ENCODE data around the gene MAGEC1.

The MAGEC1 gene, protein sequence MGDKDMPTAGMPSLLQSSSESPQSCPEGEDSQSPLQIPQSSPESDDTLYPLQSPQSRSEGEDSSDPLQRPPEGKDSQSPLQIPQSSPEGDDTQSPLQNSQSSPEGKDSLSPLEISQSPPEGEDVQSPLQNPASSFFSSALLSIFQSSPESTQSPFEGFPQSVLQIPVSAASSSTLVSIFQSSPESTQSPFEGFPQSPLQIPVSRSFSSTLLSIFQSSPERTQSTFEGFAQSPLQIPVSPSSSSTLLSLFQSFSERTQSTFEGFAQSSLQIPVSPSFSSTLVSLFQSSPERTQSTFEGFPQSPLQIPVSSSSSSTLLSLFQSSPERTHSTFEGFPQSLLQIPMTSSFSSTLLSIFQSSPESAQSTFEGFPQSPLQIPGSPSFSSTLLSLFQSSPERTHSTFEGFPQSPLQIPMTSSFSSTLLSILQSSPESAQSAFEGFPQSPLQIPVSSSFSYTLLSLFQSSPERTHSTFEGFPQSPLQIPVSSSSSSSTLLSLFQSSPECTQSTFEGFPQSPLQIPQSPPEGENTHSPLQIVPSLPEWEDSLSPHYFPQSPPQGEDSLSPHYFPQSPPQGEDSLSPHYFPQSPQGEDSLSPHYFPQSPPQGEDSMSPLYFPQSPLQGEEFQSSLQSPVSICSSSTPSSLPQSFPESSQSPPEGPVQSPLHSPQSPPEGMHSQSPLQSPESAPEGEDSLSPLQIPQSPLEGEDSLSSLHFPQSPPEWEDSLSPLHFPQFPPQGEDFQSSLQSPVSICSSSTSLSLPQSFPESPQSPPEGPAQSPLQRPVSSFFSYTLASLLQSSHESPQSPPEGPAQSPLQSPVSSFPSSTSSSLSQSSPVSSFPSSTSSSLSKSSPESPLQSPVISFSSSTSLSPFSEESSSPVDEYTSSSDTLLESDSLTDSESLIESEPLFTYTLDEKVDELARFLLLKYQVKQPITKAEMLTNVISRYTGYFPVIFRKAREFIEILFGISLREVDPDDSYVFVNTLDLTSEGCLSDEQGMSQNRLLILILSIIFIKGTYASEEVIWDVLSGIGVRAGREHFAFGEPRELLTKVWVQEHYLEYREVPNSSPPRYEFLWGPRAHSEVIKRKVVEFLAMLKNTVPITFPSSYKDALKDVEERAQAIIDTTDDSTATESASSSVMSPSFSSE

DNA sequence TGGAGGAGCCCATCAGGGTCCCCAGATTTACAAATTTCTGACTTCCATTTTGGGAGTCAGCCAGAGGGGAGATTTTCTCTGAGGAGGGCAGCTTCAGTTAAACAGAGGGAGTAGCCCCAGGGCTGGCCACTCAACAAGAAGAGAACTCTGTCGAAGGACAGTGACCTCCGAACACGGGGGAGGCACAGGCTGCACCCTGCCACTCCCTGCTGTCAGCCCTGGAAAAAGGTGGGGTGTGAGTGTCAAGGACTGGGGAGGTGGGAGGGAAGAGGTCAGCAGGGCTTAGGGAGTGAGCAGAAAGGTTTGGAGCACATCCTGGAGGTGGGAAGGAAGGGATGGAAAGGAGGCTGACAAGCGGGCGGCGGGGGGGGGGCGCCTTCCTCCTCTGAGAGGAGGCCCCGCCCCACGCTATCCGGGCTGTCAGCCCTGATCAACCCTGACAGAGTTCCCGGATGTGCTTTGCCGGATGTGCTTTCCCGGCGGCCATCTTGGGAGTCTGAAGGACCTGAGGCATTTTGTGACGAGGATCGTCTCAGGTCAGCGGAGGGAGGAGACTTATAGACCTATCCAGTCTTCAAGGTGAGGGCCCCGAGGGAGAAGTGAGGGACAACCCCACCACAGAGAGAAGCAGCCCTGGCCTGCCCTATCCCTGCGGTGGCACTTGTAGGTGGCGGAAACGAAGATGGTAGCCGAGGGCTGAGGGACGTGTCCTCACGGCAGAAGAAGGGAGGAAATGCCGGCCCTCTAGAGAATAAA lies at the start of gene MAGEC1:
TSS of gene MAGEC1 (plus strand) at position 495 of the 756 bp plus-strand sequence. CDS start 1,179 bp downstream, outside the sequence.
- no peak for DNase-seq (ENCODE audit: low read depth)

DNA sequence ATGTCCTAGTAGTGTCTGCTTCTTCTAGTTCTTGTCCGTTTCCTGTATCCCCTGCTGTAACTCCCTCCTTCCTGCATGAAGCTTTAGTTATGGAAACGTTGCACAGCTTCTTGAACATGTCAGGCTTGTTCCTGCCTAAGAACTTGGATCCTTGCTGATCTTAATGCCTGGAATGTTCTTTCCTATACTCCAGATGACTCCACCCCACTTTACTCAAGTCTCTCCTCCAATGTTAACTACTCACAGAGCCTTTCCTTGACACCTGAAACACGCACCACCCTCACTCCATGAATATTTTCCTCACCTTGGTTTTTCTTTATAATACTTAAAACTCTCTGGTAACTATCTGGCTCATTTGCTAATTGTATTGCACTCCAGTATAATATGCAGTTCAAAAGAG lies 46.2 kb upstream of the MAGEC1 start:
- DNase-seq (ENCODE audit: low read depth): no peak

DNA sequence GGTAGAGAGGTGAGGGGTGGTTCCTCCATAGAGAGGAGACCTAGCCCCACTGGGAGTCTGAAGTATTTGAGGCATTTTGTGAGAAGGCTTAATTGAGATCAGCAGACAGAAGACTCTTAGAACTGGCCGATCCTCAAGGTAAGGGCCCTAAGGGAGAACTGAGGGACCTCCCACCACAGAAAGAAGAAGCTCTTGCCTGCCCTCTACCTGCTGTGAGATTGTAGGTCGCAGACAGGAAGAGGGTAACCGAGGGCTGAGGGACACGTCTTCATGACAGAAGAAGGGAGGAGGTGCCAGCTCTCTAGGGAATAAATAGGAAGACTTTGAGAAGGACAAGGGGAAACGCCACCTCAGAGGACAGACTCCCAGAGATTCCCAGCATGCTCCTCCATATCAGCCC lies 24.1 kb upstream of the MAGEC1 start:
- DNase-seq (ENCODE audit: low read depth): no peak

DNA sequence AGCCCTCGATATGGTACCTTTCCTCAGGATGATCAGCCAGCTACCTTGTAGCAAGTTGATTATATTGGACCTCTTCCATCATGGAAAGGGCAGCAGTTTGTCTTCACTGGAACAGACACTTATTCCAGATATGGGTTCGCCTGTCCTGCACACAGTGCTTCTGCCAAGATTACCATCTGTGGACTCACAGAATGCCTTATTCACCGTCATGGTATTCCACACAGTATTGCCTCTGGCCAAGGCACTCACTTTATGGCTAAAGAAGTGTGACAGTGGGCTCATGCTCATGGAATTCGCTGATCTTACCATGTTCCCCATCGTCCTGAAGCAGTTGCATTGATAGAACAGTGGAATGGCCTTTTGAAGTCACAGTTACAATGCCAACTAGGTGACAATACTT lies 14.9 kb upstream of the MAGEC1 start:
- DNase-seq (ENCODE audit: low read depth): peak; percentile 51

DNA sequence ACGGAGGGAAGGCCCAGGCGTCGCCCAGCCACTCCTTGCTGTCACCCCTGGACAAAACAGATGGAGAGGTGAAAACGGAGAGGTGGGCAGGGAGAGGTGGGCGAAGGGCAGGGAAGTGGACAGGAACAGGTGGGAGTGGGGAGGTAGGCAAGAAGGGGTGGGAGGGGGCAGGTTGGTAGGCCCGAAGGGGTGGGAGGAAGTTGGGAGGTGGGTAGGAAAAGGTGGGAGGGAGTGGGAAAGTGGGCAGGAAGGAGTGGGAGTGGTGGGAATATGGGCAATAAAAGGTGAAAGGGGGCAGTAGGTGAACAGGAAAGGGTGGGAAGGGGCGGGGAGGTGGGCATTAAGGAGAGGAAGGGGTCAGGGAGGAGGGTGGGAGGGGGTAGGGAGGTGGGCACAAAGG lies 9.0 kb upstream of the MAGEC1 start:
- no peak for DNase-seq (ENCODE audit: low read depth)

DNA sequence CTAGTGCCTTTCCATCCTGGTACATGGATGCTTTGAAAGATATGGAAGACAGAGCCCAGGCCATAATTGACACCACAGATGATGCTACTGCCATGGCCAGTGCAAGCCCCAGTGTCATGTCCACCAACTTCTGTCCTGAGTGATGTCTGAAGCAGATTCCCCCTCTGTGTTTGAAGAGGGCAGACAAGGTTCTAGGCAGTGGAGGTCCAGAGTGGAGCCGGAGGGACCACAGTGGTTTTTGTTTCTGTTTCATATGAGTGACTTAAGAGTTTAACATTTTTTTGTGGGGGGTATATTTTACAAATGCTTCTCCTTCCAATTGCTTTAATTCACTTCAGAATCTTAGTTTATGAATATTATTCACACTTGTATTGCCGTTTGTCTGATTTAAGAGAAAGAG lies 6.0 kb upstream of the MAGEC1 start:
- DNase-seq (ENCODE audit: low read depth): no peak

DNA sequence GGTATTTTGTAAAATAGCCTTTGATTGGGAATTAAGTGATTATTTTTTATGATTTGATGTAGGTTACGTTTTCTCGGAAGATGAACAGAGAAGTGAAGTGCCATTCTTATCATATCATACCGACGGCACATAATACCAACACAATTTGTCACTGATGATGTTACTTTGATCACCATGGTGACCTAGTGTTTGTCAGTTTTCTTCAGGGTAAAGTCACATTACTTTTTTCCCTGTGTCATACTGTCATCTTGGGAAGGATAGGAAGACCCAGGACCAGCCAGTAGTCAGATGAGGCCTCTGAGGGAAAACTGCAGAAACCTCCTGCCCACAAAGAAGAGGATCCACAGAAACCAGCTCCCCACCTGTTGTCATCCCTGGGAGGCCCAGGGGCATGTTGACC lies 1.3 kb upstream of the MAGEC1 start:
- no peak for DNase-seq (ENCODE audit: low read depth)

DNA sequence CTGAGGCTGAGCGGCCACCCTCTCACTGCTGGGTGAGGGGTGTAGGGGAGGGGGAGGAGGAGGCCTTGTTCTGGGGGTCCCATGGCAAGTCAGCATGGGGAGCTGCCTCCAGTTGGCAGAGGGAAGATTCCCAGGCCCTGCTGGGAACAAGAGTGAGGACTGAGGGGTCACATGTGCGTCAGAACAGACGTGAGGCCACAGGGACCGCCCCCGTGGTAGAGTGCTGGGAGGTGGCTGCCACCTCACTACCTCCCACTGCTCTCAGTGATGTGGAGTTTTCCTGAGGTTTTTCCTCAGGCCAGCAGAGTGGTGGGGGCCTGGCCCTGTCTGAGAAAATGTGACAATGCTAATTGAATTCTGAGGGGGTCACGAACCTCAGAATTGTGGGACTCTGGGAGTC lies 568 bp downstream of the MAGEC1 start:
- DNase-seq (ENCODE audit: low read depth): no peak

DNA sequence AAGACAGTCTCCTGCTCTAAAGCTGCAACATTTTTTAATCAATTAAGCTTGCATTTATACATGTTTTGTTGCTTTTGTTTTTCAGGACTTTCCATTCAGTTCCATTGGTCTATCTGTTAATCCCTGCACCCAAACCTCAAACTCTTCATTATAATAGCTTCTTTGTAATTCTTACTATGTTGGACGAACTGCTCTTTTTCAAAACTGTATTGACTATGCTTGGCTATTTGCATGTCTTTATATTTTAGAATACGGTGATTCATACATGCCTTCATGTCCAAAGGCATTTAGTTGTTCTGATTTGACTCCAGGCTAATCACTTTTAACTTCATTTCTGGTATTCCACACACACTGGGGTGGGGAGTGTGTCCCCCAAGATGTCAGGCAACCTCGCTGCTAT lies 14.1 kb downstream of the MAGEC1 start:
- no peak for DNase-seq (ENCODE audit: low read depth)

DNA sequence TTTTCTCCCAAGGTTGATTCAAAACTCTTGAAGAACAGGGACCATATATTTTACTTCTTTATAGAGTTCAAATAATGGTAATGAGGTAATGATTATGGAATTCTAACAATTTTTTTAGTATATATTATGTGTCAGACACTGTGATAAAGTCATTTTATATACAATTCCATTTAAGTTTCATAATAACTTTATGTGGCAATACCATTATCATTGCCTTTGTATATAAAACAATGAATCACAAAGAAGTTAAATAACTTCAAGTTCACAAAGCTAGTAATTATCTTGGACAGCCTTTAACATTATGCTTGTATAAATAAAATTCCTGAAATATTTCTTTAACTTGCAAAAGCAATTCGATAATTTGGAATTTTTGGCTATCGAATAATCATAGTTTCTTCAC lies 20.6 kb downstream of the MAGEC1 start:
- DNase-seq (ENCODE audit: low read depth): peak; percentile 42

DNA sequence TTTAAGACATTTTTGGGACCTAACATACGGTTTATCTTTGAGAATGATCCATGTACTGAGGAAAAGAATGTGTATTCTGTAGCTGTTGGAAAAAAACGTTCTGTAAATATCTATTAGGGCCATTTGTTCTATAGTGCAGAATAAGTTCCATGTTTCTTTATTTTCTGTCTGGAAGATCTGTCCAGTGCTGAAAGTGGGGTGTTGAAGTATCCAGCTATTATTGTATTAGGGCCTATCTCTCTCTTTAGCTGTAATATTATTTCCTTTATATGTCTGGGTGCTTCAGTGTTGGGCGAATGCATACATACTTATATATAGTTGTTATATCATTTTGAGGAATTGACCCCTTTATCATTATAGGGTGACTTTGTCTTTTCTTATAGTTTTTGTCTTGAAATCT lies 24.7 kb downstream of the MAGEC1 start:
- no peak for DNase-seq (ENCODE audit: low read depth)

DNA sequence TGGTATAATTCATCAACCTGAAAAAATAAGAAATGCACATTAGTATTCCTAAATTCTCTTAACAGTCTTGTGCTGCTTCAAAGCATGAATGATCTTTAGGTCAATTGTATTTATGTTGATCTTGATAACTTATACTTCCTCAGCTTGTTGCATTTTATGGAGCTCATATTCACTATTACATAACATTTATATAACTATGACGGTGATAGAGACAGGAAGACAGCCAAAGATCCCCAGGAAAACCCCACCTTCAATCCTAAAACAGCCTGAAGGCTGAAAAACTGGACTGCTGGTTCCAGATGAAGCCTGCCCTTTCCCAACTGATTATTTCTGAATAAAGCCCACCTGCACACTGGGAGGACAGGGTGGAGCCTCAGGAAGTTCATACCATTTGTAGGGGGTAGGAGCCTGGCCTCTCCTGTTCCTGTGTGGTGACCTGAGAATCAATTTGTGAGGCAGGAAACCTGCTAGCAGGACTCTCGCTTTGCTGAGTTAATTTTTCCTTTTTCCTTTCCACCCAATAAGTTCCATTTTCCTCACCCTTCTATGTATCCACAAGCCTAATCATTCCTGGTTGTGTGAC lies 30.5 kb downstream of the MAGEC1 start:
- DNase-seq (ENCODE audit: low read depth): no peak

DNA sequence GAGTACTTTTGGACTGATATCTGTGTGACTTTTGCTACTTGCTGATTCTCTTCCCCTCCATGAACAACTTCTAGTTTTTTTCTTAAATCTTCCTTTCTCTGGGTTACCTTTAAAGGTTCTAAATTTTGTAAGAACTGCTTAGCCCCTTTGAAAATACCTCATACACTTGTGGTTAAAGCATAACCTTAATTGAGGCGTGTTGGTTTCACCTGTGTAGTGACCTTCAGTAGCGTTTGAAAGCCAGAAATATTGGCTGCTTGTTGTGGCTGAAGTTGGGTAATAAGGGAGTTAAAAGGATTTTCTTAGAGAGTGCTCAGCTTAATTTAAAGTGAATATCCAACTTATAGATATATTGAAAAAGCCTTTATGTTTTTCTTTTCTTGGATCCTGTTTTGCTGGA lies 32.0 kb downstream of the MAGEC1 start:
- DNase-seq (ENCODE audit: low read depth): no peak

DNA sequence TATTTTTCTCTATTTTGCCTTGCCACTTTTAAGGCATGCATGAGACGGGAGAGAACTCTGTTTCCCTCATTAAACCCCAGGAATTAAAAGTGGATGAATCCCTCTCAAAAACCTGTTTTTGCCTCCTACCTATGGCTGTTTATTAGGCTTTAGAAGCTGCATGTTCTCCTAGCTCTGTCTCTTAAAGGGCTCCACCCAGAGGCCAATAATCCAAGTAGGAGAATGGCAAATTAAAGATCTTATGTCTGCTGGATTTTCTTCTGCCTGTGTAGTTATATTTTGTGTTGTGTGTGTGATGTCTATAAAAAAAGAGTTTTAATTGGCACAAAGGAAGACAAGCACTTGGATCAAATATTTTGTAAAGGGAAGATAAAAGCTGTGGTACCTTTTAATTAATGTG lies 32.4 kb downstream of the MAGEC1 start:
- peak; percentile 36 for DNase-seq (ENCODE audit: low read depth)

DNA sequence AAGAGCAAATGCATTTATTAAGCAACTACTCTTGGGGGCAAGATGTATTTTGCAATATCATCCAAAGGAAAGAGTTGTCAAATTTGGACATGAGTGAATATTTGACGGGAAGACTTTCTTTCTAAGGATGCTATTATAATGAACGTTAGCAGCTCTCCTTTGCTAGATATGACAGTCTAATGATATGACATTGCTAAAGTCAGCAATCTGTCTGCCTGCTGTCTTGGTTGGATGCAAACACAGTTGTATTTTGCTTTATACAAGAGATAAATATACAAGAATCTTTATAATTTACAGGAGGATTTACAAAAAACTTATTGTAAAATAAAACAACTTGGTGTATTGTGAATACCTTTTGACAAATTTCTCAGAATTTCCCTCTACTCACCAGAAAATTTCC lies 37.5 kb downstream of the MAGEC1 start:
- no peak for DNase-seq (ENCODE audit: low read depth)

DNA sequence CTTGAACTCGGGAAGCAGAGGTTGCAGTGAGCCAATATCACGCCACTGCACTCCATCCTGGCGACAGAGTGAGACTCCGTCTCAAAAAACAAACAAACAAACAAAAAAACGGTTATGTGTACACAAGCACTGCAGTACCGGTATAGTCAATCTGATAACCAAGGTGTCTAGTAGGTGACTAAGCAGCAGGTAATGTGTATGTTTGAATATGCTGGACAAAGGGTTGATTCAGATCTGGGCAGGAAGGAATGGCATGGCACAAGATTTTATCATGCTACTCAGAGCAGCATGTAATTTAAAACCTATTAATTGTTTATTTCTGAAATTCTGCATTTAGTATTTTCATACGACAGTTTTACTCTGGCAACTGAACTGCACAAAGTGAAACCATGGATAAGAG lies 41.7 kb downstream of the MAGEC1 start:
- no peak for DNase-seq (ENCODE audit: low read depth)

DNA sequence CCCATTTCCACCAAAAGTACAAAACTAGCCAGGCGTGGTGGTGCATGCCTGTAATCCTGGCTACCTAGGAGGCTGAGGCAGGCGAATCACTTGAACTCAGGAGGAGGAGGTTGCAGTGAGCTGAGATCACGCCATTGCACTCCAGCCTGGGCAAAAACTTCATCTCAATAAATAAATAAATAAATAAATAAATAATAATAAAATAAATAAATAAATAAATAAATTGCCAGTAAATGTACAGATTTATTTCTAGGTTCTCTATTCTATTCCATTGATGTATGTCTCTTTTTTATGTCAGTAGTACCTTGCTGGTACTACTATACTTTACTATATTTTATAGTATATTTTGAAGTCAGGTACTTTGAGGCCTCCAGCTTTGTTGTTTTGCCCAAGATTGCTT lies 43.7 kb downstream of the MAGEC1 start:
- no peak for DNase-seq (ENCODE audit: low read depth)

DNA sequence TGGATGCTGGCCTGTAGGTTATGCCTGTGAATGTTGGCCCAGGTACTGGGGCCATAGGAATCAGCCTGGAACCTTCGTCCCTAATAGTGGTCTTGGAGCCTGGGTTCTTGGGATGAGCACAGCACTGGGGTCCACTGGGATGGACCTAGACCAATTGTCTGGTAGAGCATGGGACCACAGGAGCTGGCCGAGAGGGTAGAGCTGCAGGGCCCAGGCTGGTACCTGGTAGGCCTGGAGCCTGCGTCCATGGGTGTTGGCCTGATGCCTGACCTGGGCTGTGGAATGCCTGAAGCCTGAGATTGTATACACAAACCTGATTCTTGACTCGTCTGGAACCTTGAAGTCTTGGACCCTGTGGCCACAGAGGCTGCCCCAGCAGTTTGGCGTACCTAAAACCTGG lies 48.9 kb downstream of the MAGEC1 start:
- DNase-seq (ENCODE audit: low read depth): no peak

DNA sequence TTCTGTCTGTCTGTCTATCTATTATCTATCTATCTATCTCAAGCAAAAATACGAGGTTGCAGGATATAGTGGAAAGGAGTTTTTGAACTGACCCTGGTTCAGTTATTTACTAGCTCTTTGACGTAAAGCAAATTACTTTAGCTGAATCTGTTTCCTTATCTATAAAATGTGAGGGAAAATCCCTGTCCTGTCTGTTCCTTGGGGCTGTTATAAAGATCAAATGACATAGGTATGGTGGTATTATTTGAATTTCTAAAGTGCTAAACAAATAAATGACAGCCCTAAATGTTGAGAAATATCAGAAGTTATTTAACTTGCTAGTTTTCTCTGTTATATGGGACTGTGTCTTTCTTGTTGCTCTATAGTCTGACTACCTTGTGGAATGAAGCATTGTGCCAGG lies 55.0 kb downstream of the MAGEC1 start:
- no peak for DNase-seq (ENCODE audit: low read depth)

All from ELR (cell line).